ENCODE results near the gene BCKDHA. TPM values are rescaled to one million over a fixed set of nuclear protein-coding genes. Genes with fewer than 3 reads are reported as not detected.

The BCKDHA gene
- total RNA-seq (28.1 and 30.3 TPM in 2 replicates), polyA plus RNA-seq (30.3 and 39.6 TPM in 2 replicates)

DNA sequence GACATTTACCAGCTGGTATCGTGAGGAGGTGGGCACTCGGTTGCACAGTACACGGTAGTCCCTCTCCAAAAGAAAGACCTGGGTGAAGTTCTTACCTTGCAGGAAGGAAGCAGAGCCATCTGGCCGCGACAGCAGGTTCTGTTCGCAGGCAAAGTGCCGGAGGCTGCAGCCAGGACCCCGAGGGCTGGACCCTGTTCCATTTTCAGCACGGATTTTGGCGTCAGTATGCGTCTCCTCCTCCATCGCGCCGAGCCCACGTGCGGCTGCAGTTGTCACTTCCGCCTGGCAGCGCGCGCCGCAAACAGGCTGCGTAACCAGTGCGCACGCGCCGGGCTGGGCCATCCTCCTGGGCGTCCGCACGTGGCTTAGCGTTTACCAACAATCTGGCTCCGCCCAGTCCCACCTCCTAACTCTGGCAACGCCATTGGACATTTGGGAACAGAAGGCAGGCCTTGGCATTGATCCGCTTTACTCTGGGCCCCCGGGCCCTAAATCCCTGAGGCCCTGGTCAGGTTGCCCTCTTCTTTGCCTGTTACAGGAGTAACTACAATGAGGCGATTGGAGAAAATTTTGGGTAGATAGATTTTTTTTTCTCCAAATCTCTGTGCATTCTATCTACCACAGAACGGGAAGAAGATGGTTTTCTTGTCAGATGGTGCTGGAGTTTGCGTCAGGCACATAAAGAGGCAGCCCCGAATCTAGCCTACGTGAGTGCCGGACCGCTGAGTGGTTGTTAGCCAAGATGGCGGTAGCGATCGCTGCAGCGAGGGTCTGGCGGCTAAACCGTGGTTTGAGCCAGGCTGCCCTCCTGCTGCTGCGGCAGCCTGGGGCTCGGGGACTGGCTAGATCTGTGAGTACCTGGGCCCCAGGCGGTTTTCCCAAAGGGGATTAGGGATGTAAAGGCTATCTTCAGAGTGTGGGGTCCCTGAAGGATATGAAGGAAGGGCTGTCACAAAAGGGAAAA lies at the start of gene BCKDHA, which contains the start of gene EXOSC5:
BCKDHA (plus strand) TSS at position 733 of the 964 bp plus-strand sequence; CDS start at position 743, 10 bp downstream.
EXOSC5 (minus strand) TSS at position 274 of the 964 bp plus-strand sequence; CDS start at position 243, 31 bp downstream.
- peak within 1 kb of the TSS; percentile 48 for H3K4me3 ChIP-seq
- H3K9me3 ChIP-seq (ENCODE audit: low read depth) = no peaks in the 10 kb centered on the region
- H3K79me2 ChIP-seq = peaks cover 31% of the 10 kb centered on the region
- no peaks in the 10 kb centered on the region for H3K36me3 ChIP-seq (replicated peaks; ENCODE audit: insufficient read depth, low read depth)
- H2AFZ ChIP-seq = peak within 1 kb of the TSS; percentile 38
- DNase-seq (ENCODE audit: low spot score) = peak; percentile 100
- WGBS (ENCODE audit: low lambda C conversion rate, missing lambda C conversion rate) = under 1% methylated on average over 50 of the region's 50 CpGs
- H3K27me3 ChIP-seq = no peaks in the 10 kb centered on the region
- peaks cover 3% of the 10 kb centered on the region for H3K4me1 ChIP-seq (ENCODE audit: insufficient read depth)
- H3K9me2 ChIP-seq (replicated peaks; ENCODE audit: insufficient read depth) = no peaks in the 10 kb centered on the region
- peak within 1 kb of the TSS; percentile 94 for H3K4me2 ChIP-seq
- peak within 1 kb of the TSS; percentile 89 for H3K27ac ChIP-seq
- H4K20me1 ChIP-seq (ENCODE audit: insufficient read depth, poor library complexity, severe bottlenecking) = no peaks in the 10 kb centered on the region
- TF ChIP-seq EZH2 (IDR thresholded peaks at IDR 0.05; ENCODE audit: borderline replicate concordance) (no peak), EZH2phosphoT487 (IDR thresholded peaks at IDR 0.05; ENCODE audit: low read depth, severe bottlenecking, unreplicated experiment) (no peak)
- TF ChIP-seq, protein P1, sequence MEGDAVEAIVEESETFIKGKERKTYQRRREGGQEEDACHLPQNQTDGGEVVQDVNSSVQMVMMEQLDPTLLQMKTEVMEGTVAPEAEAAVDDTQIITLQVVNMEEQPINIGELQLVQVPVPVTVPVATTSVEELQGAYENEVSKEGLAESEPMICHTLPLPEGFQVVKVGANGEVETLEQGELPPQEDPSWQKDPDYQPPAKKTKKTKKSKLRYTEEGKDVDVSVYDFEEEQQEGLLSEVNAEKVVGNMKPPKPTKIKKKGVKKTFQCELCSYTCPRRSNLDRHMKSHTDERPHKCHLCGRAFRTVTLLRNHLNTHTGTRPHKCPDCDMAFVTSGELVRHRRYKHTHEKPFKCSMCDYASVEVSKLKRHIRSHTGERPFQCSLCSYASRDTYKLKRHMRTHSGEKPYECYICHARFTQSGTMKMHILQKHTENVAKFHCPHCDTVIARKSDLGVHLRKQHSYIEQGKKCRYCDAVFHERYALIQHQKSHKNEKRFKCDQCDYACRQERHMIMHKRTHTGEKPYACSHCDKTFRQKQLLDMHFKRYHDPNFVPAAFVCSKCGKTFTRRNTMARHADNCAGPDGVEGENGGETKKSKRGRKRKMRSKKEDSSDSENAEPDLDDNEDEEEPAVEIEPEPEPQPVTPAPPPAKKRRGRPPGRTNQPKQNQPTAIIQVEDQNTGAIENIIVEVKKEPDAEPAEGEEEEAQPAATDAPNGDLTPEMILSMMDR (IDR thresholded peaks at IDR 0.05; ENCODE audit: poor library complexity) = no peak

DNA sequence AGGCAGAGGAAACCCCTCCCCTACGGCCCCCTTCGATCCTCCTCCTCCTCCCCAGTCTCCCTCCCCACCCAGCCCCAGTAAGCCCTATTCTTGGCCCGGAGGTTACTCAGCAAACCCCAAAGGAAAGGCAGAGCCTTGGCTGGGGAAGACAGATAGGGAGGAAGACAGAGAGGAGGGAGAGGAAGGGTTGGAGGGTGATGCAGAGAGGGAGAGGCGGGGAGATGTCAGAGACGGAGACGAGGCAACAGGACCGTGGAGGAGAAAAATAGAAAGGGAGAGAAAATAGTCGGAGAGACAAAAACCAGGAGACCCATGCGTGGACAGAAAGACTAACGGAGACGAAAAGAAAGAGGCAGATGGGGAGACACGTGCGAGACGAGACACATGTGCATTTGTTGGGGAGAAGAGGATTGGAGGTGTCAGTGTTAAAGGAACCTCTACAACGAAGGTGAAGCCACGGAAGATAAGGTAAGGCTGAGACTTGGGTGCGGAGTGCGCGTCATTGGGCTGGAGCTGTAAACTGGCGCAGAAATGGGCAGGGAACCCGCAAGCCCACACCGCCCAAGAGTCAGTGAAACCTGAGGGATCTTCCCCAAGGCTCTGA lies 46.8 kb upstream of the BCKDHA start:
- DNase-seq (ENCODE audit: low spot score) = no peak
- Histone ChIP-seq H3K27me3 (peaks cover 5% of the 10 kb centered on the region), H3K9me2 (replicated peaks; ENCODE audit: insufficient read depth) (no peaks in the 10 kb centered on the region), H3K9me3 (ENCODE audit: low read depth) (no peaks in the 10 kb centered on the region), H3K4me3 (peak overlapping the region; percentile 80), H3K4me2 (peak overlapping the region; percentile 89), H4K20me1 (ENCODE audit: insufficient read depth, poor library complexity, severe bottlenecking) (peaks cover 10% of the 10 kb centered on the region), H2AFZ (no peak overlapping the region), H3K79me2 (peaks cover 37% of the 10 kb centered on the region), H3K36me3 (replicated peaks; ENCODE audit: insufficient read depth, low read depth) (no peaks in the 10 kb centered on the region), H3K4me1 (ENCODE audit: insufficient read depth) (peaks cover 6% of the 10 kb centered on the region), H3K27ac (no peak overlapping the region)
- WGBS (ENCODE audit: low lambda C conversion rate, missing lambda C conversion rate) = 17% methylated on average over 21 of the region's 22 CpGs
- TF ChIP-seq, protein P1 (IDR thresholded peaks at IDR 0.05; ENCODE audit: poor library complexity) = no peak
- TF ChIP-seq EZH2 (IDR thresholded peaks at IDR 0.05; ENCODE audit: borderline replicate concordance) (no peak), EZH2phosphoT487 (IDR thresholded peaks at IDR 0.05; ENCODE audit: low read depth, severe bottlenecking, unreplicated experiment) (no peak)

DNA sequence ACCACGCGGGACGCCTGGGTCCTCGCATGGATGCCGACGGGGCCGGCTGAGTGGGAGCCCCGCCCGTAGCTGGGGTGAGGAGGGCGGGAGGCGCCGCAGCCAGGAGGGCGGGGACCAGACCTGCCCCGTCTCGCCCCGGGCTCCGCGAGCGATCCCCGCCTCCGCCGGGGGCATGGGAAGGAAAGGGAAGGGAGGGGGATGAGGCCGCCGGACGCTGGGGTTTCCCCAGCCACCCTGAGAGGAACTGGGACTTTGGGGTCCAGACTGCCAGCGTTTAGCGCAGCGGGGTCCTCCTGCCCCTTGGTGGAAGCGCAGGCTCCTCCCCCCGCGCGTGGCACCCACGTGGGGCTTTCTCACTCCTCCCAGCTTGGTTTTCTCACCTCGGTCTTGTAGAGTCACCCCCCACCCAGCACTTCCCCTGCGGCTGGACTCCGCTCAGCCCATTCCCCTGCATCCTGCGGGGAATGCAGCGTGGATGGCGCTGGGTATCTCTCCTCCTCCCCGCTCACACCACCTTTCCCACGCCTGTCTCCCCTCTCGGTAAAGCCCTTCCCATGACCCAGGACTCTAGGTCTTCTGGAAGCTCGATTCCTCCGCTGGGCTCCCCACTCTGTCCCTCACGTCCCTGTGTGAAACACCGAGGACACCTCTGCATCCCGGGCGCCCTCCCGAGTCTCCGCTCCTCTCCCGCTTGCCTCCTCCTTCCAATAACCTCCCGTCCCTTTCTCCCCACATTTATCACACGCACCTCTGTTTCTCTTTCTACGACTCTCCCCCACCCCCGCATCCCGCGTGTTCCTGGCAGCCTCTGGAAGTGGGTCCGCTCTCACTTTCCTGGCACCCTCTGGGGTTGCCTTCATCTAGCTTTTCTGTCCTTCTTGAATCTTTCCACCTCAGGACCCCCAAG lies 46.0 kb upstream of the BCKDHA start:
- Histone ChIP-seq H3K9me3 (ENCODE audit: low read depth) (no peaks in the 10 kb centered on the region), H3K27me3 (peaks cover 5% of the 10 kb centered on the region), H3K4me2 (peak overlapping the region; percentile 89), H3K4me3 (peak overlapping the region; percentile 80), H3K36me3 (replicated peaks; ENCODE audit: insufficient read depth, low read depth) (no peaks in the 10 kb centered on the region), H3K27ac (no peak overlapping the region), H3K79me2 (peaks cover 37% of the 10 kb centered on the region), H3K4me1 (ENCODE audit: insufficient read depth) (peaks cover 6% of the 10 kb centered on the region), H4K20me1 (ENCODE audit: insufficient read depth, poor library complexity, severe bottlenecking) (peaks cover 10% of the 10 kb centered on the region), H3K9me2 (replicated peaks; ENCODE audit: insufficient read depth) (no peaks in the 10 kb centered on the region), H2AFZ (no peak overlapping the region)
- TF ChIP-seq EZH2 (IDR thresholded peaks at IDR 0.05; ENCODE audit: borderline replicate concordance) = peak; percentile 0
- no peak for TF ChIP-seq EZH2phosphoT487 (IDR thresholded peaks at IDR 0.05; ENCODE audit: low read depth, severe bottlenecking, unreplicated experiment)
- TF ChIP-seq, protein P1 (IDR thresholded peaks at IDR 0.05; ENCODE audit: poor library complexity) = no peak
- peak; percentile 65 for DNase-seq (ENCODE audit: low spot score)
- under 1% methylated on average over 32 of the region's 58 CpGs for WGBS (ENCODE audit: low lambda C conversion rate, missing lambda C conversion rate)

Data from hepatocyte (in vitro differentiated cells).